Measurements from ENCODE around the gene B4GALT2. TPM values are rescaled to one million over a fixed set of nuclear protein-coding genes. Genes with fewer than 3 reads are reported as not detected.

The B4GALT2 gene
- total RNA-seq, 1 experiment from 2014 or later, result 207 TPM

DNA sequence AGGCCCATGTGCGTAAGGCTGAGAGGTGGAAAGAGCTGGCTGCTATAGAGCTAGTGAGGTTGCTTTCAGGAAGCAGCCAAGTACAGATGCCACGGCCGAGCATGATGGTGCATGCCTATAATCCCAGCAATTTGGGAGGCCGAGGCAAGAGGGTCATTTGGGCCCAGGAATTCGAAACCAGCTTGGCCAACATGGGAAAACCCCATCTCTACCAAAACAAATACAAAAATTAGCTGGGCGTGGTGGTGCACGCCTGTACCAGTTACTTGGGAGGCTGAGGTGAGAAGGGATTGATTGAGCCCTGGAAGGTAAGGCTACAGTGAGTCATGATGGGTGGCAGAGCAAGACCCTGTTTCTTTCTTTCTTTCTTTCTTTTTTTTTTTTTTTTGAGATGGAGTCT lies 15.1 kb downstream of the B4GALT2 start:
- no peak for DNase-seq
- no peaks in the 10 kb centered on the region for H3K36me3 ChIP-seq (replicated peaks; ENCODE audit: control insufficient read depth, insufficient read depth, low read length)
- H3K27me3 ChIP-seq (ENCODE audit: control insufficient read depth, insufficient read depth, low read length), result peaks cover 2% of the 10 kb centered on the region; the same call in 1 of the 2 replicates
- H3K4me3 ChIP-seq (ENCODE audit: insufficient read depth, low read depth, low read length), result no peak overlapping the region

DNA sequence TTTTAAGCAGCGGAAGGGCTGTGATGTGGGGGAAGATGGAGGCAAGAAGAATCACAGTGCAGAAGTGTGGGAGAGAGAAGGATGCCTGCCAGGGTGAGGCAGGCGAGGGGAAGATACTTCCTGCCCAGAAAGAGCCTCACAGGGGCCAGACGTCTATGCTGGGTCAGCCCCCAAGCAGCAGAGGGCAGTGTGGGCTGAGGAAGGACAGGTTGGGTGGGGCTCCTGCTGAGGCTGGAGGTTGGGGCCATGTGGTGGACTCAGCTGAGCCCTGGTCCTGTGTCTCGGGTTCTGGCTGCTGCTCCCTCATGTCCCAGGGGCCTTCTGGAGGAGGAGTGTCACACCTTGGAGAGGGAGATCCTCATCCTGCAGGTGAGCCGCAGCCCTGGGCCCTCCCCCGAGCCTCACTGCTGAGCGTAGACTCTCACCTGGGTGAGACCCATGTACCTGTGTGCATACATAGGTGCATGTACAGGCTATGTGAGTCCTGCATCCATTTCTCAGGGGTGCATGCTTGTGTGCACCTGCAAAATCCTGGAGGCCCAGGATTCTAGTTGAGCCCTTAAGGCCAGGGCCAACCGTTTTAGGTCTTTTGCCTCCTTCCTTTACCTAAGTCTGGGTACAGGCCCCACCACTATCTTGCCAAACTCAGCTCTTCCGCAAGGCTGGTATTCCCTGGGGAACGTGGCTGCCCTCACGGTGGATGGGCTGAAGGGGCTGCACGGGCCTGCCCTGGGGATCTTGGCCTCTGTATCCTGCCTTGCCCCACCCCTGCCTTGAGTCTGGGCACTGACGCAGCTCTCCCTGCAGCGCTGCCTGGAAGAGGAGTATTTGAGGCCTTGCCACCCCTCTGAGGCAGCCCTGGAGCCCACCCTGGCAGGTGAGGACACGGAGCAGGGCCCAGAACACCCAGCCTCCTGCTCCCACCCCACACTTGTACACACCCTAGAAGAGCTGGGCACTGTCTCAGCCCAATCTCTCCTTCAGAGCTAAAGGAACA lies 16.1 kb downstream of the B4GALT2 start:
- Histone ChIP-seq H3K4me3 (ENCODE audit: insufficient read depth, low read depth, low read length) (no peak overlapping the region), H3K27me3 (ENCODE audit: control insufficient read depth, insufficient read depth, low read length) (peaks cover 2% of the 10 kb centered on the region; the same call in 1 of the 2 replicates), H3K36me3 (replicated peaks; ENCODE audit: control insufficient read depth, insufficient read depth, low read length) (0 out of 2 replicates have a peak, but pooled peaks cover 1% of the 10 kb centered on the region)
- DNase-seq, result peak; percentile 90

DNA sequence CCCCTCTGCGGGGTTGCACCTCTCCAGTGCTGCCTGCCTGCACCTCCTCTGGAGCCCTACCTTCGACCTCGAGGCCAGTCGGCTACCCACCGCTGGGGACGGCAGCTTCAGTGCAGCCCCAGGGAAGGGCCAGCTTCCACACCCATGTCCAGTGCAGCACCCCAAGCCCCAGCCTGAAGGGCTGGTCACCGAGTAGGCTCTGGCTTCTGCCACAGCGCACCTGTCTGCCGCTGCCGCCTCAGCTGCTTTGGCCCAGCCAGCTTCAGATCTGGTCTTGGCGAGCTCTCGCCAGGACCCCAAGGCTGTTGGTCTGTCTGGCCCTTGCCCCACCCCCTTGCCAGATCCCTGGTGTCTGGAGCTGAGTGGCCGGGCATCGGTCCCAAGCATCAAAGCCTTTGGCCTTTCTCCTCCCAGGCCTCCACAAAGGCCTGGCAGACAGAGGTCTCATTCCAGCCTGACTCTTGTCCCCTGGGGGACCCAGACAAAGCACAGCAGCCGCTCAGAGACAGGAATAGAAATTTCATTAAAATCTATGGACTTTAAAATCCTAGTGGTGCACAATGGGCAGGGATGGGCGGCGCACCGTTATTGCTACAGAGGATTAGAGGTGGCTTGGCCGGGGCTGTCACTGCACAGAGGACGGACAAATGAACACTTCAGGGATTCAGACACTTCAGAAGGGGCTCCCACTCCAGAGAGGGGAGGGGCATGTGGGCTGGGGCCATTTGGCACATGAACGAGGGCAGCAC lies 17.1 kb downstream of the B4GALT2 start:
- H3K27me3 ChIP-seq (ENCODE audit: control insufficient read depth, insufficient read depth, low read length), result peaks cover 2% of the 10 kb centered on the region; the same call in 1 of the 2 replicates
- peaks cover 1% of the 10 kb centered on the region; the same call in 1 of the 2 replicates for H3K36me3 ChIP-seq (replicated peaks; ENCODE audit: control insufficient read depth, insufficient read depth, low read length)
- no peak for DNase-seq
- H3K4me3 ChIP-seq (ENCODE audit: insufficient read depth, low read depth, low read length), result no peak overlapping the region

DNA sequence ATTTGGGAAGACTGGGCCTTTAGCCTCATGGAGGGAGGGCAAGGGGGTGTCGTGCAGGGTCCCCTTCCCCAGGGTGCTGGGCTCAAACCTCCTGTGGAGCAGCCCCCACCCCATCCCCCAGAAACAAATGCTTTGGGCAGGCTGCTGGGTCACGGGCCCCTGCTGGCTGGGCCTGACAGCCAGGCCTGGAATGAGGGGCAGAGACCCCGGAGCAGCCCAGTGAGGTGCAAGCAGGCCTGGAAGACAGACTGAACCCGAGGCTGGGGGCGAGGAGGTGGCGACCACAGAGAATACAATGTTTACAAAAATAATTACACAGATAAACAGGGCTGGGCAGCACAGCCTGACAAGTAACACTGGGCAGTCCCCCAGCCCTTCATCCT lies 17.7 kb downstream of the B4GALT2 start:
- peaks cover 2% of the 10 kb centered on the region; the same call in 1 of the 2 replicates for H3K27me3 ChIP-seq (ENCODE audit: control insufficient read depth, insufficient read depth, low read length)
- no peak for DNase-seq
- no peak overlapping the region for H3K4me3 ChIP-seq (ENCODE audit: insufficient read depth, low read depth, low read length)
- H3K36me3 ChIP-seq (replicated peaks; ENCODE audit: control insufficient read depth, insufficient read depth, low read length), result peaks cover 5% of the 10 kb centered on the region

DNA sequence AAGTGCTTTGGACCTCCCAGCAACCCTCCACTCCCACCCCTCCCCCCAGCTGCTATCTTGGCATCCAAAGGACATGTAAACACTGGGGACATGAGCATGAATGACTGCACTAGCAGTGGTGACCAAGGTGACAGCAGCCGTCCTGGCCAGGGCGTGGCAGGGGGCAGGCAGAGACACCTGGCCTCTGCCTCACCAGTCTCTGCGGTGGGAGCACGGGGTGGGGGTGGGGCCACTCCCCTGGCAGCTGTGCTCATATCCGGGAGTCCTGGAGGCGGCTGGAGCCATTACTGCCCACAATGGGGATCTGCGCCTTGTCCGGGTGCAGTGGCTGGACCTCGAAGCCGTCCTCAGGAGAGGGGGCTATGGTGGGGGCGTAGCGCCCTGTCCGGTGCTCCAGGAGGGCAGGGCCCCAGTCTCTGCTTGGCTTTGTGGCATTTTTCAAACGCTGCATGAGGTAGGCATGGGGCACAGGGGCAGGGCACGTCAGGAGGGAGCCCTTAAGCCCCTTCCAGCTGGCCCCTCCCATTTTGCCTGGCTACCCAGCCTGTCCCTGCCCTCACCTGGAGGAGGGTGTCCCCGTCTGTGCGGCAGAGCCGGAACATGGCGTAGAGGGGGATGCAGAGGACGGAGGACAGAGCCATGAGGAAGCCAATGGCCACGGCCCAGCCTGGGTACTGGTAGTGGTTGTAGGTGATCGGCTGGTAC lies 18.4 kb downstream of the B4GALT2 start:
- no peaks in the 10 kb centered on the region; the same call in 1 of the 2 replicates for H3K27me3 ChIP-seq (ENCODE audit: control insufficient read depth, insufficient read depth, low read length)
- H3K4me3 ChIP-seq (ENCODE audit: insufficient read depth, low read depth, low read length), result no peak overlapping the region
- DNase-seq, result no peak
- H3K36me3 ChIP-seq (replicated peaks; ENCODE audit: control insufficient read depth, insufficient read depth, low read length), result peaks cover 5% of the 10 kb centered on the region

DNA sequence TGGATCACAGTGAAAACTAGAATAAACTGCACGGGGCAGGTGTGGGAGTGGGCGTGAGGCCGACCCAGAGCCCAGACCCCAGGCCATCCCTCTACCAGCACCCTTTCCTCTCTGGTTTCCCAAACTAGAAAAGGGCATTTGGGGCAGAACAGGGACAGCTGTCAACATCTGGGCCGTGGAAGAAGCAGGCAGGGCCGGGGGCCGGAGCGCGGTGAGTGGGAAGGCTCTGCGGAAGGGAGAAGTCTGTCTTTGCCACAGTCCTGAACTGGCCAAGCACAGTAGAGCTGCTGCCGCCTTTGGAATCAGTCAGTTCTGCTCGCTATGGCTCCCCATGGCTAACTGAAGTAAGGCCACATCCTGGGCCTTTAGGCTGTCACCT lies 19.0 kb downstream of the B4GALT2 start:
- H3K36me3 ChIP-seq (replicated peaks; ENCODE audit: control insufficient read depth, insufficient read depth, low read length), result peaks cover 5% of the 10 kb centered on the region
- DNase-seq, result no peak
- no peak overlapping the region for H3K4me3 ChIP-seq (ENCODE audit: insufficient read depth, low read depth, low read length)
- no peaks in the 10 kb centered on the region; the same call in 1 of the 2 replicates for H3K27me3 ChIP-seq (ENCODE audit: control insufficient read depth, insufficient read depth, low read length)

DNA sequence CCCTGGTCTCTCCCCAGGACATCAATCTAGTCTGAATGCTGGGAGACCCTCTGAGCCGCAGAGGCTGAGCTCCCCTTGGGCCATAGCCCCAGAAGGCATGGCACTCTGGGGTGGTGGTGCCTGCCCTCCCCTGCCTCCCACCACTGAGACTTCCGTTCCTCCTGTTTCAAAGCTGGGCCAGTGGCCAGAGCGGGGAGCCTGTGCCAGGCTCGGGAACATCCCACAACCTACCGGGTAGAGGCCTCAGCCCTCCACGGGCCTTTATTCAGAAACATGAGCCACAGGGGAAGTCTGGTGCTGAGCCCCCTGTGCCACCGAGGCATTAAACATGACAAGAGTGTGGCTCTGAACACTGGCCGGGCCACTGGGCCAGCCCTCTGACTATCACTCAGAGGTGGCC lies 20.4 kb downstream of the B4GALT2 start:
- DNase-seq, result no peak
- Histone ChIP-seq H3K36me3 (replicated peaks; ENCODE audit: control insufficient read depth, insufficient read depth, low read length) (peaks cover 5% of the 10 kb centered on the region), H3K27me3 (ENCODE audit: control insufficient read depth, insufficient read depth, low read length) (no peaks in the 10 kb centered on the region), H3K4me3 (ENCODE audit: insufficient read depth, low read depth, low read length) (no peak overlapping the region)

DNA sequence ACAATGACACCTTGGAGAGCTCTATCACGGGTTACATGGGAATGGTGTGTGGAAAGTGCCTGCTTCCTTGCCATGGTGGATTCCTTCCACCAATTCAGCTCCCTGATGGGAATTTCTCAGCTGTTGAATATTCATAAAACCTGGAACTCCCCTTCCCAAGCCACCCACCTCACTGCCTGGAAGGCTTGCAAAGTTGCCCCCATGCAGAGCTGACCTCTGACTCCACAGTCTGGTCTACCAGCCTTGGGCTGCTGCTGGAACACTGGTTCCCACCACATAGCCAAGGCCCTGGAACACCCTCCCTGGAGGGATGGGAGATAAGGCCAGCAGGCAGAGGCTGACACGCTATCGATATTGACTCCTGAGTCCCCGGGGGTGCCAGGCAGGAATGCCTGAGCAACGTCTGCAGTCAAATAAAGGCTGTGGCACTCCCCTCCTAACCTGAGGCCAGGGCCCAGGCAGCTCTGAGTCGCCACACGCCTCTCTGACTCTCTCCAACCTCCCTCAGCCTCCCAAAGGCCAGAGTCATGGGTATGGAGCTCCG lies 21.2 kb downstream of the B4GALT2 start:
- no peak overlapping the region for H3K4me3 ChIP-seq (ENCODE audit: insufficient read depth, low read depth, low read length)
- DNase-seq, result no peak
- peaks cover 5% of the 10 kb centered on the region for H3K36me3 ChIP-seq (replicated peaks; ENCODE audit: control insufficient read depth, insufficient read depth, low read length)
- H3K27me3 ChIP-seq (ENCODE audit: control insufficient read depth, insufficient read depth, low read length), result no peaks in the 10 kb centered on the region

DNA sequence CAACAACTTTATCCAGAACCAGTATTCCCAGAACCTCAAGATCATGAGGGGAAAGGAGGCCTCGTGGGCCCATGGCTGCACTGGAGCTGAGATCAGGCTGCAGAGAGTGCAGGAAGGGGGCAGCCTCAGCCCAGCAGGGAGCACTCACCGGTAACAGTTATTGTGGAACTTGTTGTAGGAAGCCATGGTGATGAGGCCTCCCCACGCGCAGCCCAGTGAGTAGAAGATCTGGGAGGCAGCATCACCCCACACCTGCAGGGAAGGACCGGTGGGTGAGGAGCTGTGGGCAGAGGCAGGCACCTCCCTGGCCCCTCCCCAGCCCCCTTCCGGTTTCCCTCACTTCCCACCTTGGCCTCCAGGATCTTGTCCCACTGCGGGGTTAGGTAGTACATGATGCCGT lies 23.2 kb downstream of the B4GALT2 start:
- Histone ChIP-seq H3K36me3 (replicated peaks; ENCODE audit: control insufficient read depth, insufficient read depth, low read length) (peaks cover 5% of the 10 kb centered on the region), H3K4me3 (ENCODE audit: insufficient read depth, low read depth, low read length) (no peak overlapping the region), H3K27me3 (ENCODE audit: control insufficient read depth, insufficient read depth, low read length) (no peaks in the 10 kb centered on the region)
- no peak for DNase-seq

DNA sequence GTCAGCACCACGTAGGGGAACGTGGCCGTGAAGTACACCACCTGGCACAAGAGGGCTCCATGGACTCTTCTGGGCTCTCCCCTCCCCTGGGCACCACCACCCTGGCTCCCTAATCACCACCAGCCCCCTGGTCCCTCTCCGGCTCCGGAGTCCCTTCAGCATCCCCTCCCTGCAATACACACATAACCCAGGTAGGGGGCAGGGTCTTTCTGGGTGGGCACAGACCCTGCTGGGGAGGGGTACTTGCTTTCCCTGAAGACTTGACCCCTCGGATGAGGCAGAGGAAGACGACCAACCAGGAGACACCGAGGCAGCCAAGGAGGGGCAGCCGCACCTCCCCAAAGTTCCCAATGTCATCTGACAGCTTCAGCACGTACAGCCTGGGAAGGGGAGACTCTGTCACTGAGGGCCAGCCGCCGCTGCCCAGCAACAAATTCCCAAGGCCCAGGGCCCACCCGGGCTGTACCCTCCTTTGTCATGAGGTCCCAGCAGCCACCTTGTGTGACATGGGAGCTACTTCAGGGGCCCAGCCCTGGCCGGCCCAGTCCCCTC lies 23.7 kb downstream of the B4GALT2 start:
- H3K36me3 ChIP-seq (replicated peaks; ENCODE audit: control insufficient read depth, insufficient read depth, low read length), result peaks cover 5% of the 10 kb centered on the region
- H3K4me3 ChIP-seq (ENCODE audit: insufficient read depth, low read depth, low read length), result no peak overlapping the region
- H3K27me3 ChIP-seq (ENCODE audit: control insufficient read depth, insufficient read depth, low read length), result no peaks in the 10 kb centered on the region
- DNase-seq, result peak; percentile 86

DNA sequence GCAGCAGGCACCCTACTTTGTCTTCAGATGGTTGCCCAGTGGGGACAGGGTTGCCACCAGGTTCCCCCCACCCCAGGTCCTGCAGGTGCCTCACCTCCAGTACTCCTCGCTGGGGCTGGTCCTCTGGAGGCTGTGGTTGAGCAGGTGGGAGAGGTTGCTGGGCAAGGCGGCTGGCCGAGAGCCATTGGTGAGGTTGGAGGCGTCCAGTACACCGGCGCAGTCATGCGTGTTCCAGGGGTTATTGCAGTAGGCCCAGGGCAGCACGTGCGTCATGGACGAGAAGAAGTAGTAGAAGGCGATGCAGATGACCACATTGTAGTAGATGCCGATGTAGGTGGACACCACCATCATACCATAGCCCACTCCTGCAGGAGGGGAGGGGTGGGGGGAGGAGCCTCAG lies 29.2 kb downstream of the B4GALT2 start:
- Histone ChIP-seq H3K4me3 (ENCODE audit: insufficient read depth, low read depth, low read length) (no peak overlapping the region), H3K36me3 (replicated peaks; ENCODE audit: control insufficient read depth, insufficient read depth, low read length) (no peaks in the 10 kb centered on the region; the same call in none of the 2 replicates), H3K27me3 (ENCODE audit: control insufficient read depth, insufficient read depth, low read length) (no peaks in the 10 kb centered on the region)
- DNase-seq, result no peak

DNA sequence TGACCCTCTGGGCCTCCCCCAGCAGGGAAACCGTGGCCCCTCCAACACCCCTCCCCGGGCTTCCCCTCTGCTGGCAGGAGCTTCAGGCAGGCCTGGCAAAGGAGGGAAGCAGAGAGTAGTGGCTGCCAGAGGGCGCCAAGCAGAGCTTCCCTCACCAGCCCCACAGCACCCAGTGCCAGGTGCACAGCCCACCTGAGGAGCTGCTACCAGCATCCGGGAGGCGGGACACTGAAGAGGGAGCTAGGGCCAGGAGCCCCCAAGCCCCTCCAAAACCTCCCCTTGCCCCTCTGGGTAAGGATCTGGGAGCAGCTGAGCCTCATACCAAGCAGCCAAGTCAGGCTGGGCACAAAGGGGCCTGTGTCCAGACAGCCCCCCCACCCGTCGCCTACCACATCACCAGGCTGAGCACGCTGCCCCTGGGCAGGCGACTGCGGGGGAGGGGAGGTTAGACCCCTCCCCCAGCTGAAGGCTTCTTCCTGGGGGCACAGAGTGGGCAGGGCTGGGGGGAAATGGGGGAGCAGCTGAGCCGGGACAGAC lies 32.0 kb downstream of the B4GALT2 start:
- peak; percentile 62 for DNase-seq
- no peaks in the 10 kb centered on the region for H3K27me3 ChIP-seq (ENCODE audit: control insufficient read depth, insufficient read depth, low read length)
- H3K36me3 ChIP-seq (replicated peaks; ENCODE audit: control insufficient read depth, insufficient read depth, low read length), result no peaks in the 10 kb centered on the region; the same call in none of the 2 replicates
- no peak overlapping the region for H3K4me3 ChIP-seq (ENCODE audit: insufficient read depth, low read depth, low read length)

DNA sequence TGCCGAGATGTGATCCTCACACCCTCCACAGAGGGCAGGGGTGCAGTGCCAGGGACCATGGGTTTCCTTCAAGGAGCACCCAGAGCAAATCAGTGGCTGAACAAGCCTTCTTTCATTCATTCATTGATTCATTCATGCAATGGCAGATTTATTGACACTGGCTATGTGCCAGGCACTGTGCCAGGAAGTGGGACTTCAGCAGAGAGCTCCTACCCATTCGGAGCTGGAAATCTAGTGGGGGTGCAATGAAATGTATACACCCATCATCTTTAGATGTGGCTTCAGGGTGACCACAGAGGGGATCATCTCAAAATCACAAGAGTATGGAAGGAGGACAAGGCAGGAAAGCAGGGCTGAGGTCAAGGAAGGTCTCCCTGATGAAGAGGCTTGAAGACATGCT lies 33.4 kb downstream of the B4GALT2 start:
- no peaks in the 10 kb centered on the region; the same call in none of the 2 replicates for H3K36me3 ChIP-seq (replicated peaks; ENCODE audit: control insufficient read depth, insufficient read depth, low read length)
- no peak for DNase-seq

More for the DNA sequence above, 33.4 kb downstream of the B4GALT2 start:
- no peaks in the 10 kb centered on the region for H3K27me3 ChIP-seq (ENCODE audit: control insufficient read depth, insufficient read depth, low read length)
- no peak overlapping the region for H3K4me3 ChIP-seq (ENCODE audit: insufficient read depth, low read depth, low read length)
